HG03378 (cell line): ENCODE measurements around the gene EXOC3L1.

Experiments
- ATAC-seq: cut with Tn5 transposase; IDR thresholded peaks from one replicate; pipeline ENCODE4 v1.9.1; 2021; ENCODE audit warnings: mild to moderate bottlenecking, moderate library complexity; ENCODE audit not compliant: unreplicated experiment

The EXOC3L1 gene

GRCh38 chr16:67199011-67199807, 9.3 kb upstream of the EXOC3L1 start, which contains the start of gene ELMO3:
ELMO3 (plus strand) TSS chr16:67199131; CDS start chr16:67199327, 196 bp downstream.
- ATAC-seq: no peak

GRCh38 chr16:67198238-67198734, 8.3 kb upstream of the EXOC3L1 start:
- no peak for ATAC-seq

GRCh38 chr16:67197704-67198103, 7.8 kb upstream of the EXOC3L1 start:
- ATAC-seq: no peak

GRCh38 chr16:67196881-67197280, 6.9 kb upstream of the EXOC3L1 start:
- ATAC-seq: no peak

- ATAC-seq: no peak
These were observed 5.7 kb upstream of the EXOC3L1 start for GRCh38 chr16:67195676-67196075.

GRCh38 chr16:67194260-67194659, 4.3 kb upstream of the EXOC3L1 start:
- ATAC-seq: no peak

- ATAC-seq: no peak
These were observed 3.6 kb upstream of the EXOC3L1 start for GRCh38 chr16:67193536-67193935.

GRCh38 chr16:67192781-67193361, 2.9 kb upstream of the EXOC3L1 start:
- no peak for ATAC-seq

GRCh38 chr16:67191995-67192681, 2.2 kb upstream of the EXOC3L1 start, which contains the start of gene E2F4:
E2F4 (plus strand) TSS chr16:67192155; CDS start chr16:67192228, 73 bp downstream.
- ATAC-seq: no peak

- ATAC-seq: no peak
These were observed 1.6 kb upstream of the EXOC3L1 start for GRCh38 chr16:67191411-67191994.

- no peak for ATAC-seq
These were observed 788 bp upstream of the EXOC3L1 start for GRCh38 chr16:67190448-67191399.

- ATAC-seq: no peak
These were observed 1.1 kb downstream of the EXOC3L1 start for GRCh38 chr16:67188798-67189197.

- no peak for ATAC-seq
These were observed 1.6 kb downstream of the EXOC3L1 start for GRCh38 chr16:67188323-67188722.

- ATAC-seq: no peak
These were observed 2.6 kb downstream of the EXOC3L1 start for GRCh38 chr16:67187175-67187890.

- ATAC-seq: no peak
These were observed 3.4 kb downstream of the EXOC3L1 start for GRCh38 chr16:67186550-67186950.

- ATAC-seq: no peak
These were observed 4.2 kb downstream of the EXOC3L1 start for GRCh38 chr16:67185651-67186134.

GRCh38 chr16:67184995-67185650, 4.8 kb downstream of the EXOC3L1 start:
- ATAC-seq: no peak

GRCh38 chr16:67184453-67184994, 5.4 kb downstream of the EXOC3L1 start:
- no peak for ATAC-seq
